Fibroblast of pulmonary artery (primary cell): ENCODE data around the gene SATB2.

Experiments used
- DNase-seq: peaks from one replicate; pipeline ENCODE4 v3.0.0-alpha.2; 2010; ENCODE audit warnings: low read depth
- H3K4me3 ChIP-seq: replicated peaks from 2 replicates; pipeline ENCODE4 v1.5.1; 2011; ENCODE audit warnings: low read depth, mild to moderate bottlenecking, control low read depth, low read length, moderate library complexity
- CTCF ChIP-seq: IDR thresholded peaks from 2 replicates; pipeline ENCODE4 v1.5.1; 2011; ENCODE audit warnings: mild to moderate bottlenecking, control low read depth, low read length, inconsistent platforms; ENCODE audit errors: missing control alignments

SATB2 gene

GRCh38 chr2:199457147-199458008 is at the start of gene SATB2:
SATB2 (minus strand) TSS chr2:199457939; CDS start chr2:199456037, 1,902 bp downstream.
- peak within 1 kb of the TSS; percentile 80 for H3K4me3 ChIP-seq
- peak; percentile 44 for DNase-seq
- no peak for TF ChIP-seq CTCF

GRCh38 chr2:199505755-199506403 is 48.1 kb upstream of the SATB2 start:
- no peak for TF ChIP-seq CTCF
- DNase-seq = no peak
- no peak overlapping the region for H3K4me3 ChIP-seq

GRCh38 chr2:199503148-199503547 is 45.4 kb upstream of the SATB2 start:
- DNase-seq = no peak
- H3K4me3 ChIP-seq = no peak overlapping the region
- no peak for TF ChIP-seq CTCF

GRCh38 chr2:199499005-199499404 is 41.3 kb upstream of the SATB2 start:
- H3K4me3 ChIP-seq = no peak overlapping the region
- no peak for TF ChIP-seq CTCF
- no peak for DNase-seq

GRCh38 chr2:199495147-199495546 is 37.4 kb upstream of the SATB2 start:
- TF ChIP-seq CTCF = no peak
- DNase-seq = no peak
- H3K4me3 ChIP-seq = no peak overlapping the region

- no peak overlapping the region for H3K4me3 ChIP-seq
- no peak for DNase-seq
- TF ChIP-seq CTCF = no peak
Observed at GRCh38 chr2:199490049-199490448, 32.3 kb upstream of the SATB2 start.
